DMS153 (cell line): ENCODE data around the gene MAST4.

Experiments used
- DNase-seq: peaks from one replicate; lab custom pipeline; 2025; lab: John Stamatoyannopoulos, UW

Gene MAST4

DNA sequence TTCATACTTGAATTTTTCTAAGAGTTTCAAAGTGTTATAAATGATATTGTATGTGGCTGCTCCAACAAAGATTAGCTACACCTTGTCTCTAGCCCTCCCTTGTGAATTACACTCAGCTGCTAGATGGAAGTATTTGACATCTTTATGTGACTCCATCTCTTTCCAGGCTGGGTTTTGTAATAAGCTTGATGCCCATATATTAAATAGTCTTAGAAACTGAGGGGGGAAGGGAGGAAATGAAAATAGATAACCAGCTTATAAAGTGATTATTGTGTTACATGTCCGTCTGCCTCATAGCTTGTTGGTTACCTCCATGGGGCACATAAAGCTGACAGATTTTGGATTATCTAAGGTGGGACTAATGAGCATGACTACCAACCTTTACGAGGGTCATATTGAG, 537.0 kb downstream of the MAST4 start:
- no peak for DNase-seq

DNA sequence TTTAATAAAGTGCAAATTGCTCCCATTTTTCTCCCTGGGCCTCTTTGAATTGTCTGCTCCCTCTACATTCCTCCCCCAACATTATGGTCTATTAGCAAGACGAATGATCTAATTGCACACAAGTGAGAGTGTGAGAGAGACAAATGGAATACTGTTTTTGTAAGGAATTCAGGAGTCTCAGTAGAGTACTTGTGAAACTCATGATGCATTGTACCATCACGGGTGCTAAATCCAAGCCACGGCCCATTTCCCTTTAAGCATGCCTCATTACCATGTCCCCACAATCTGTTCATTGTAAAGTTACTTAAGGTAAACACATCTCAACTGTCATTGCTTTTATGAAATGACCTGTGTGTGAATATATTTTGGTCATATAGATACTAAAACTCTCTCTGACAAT, 537.6 kb downstream of the MAST4 start:
- no peak for DNase-seq

DNA sequence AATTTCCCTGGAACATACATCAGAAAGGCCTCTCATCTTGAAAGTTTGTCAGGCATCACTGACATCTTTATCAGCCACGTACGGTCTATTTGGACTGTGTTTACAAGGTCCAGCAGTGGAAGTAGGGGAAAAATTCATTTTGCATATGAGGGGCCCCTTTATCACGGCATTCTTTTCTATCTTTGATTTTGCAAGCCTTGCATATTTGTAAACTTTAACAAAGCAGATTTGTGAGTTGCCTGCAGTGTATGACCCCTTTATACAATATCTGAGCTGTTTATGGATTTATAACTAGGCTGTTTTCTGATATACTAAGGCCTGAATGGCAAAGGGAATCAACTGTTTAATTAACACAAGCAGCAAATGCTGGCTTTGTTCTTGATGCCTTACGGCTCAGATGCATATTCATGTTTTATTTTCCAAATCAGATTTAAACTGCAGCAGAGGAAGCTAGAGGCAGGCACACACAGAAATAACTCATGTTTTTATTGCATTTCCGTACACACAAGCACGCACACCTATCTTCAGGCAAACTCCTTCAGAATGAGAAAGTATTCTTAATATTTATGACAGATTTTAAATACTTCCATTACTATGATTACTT, 539.3 kb downstream of the MAST4 start:
- no peak for DNase-seq

DNA sequence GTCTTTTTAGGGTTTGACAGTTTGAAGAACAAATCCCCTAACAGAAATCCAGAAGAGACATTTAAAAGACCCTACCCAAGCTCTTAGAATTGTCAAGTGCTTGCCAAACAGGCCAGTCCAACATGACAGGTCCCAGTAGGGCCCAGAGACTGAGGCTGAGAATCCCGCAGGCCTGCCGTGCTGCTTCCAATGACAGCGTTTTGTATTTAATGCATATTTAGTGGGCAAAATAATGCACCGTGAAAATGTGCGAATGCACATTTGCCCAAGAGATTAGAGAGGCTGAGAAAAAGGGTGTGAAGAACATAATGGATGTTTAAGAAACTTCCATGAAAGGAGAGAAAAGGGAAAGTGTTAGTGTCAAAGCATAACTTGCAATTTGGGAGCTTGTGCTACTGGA, 542.8 kb downstream of the MAST4 start:
- no peak for DNase-seq

DNA sequence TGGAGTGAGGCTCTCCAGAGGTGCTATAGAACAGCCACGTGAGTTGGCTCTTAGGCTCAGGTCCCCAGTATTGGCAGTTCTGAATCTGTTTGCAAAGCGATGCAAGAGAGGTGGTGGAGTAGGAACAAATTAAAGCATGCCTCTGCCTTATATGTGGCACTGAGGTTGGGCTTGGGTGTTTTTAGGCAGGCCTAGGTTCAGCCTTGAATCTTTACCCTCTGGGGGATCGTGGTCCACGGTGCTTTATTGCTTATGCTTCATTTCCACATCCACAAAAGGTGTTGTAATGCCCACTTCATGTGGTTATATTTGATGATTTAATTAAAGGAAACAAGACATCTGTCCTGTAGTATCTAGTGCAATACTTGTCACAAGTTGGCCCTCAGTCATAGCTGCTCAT, 544.2 kb downstream of the MAST4 start:
- no peak for DNase-seq

DNA sequence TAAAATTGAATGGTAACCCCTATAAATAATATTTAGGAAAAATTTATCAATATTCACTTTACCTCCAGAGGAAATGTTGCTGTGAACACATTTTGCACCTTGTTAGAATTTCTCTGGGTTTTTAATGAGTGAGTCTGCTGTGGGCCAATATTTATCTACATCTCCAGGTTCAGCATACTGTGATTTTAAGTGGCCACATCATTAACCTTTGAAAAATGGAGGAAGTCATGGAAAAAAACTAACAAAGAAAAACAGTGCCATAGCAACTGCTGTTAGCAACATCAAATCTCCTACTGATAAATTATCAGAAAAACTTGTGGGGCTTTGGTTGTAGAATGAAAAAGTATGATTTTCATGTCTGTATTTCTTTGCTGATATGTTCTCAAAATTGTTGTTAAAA, 545.5 kb downstream of the MAST4 start:
- DNase-seq = peak; percentile 63

DNA sequence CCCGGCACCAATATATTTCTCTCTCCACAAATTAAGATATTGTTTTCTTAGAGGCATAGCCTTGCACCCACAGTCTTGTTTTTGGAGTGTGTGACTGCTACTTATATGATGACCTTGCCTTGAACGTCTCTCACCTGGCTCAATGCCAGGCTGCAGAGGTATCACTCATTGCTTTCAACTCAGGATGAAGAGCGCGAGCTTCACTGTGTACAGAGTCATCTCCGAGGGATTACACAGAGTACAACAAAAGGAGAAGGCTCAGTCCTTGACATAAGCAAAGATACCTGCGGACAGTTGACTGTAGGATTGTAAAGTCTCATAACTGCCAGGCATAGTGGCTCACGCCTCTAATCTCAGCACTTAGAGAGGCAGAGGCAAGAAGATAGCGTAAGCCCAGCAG, 546.6 kb downstream of the MAST4 start:
- peak; percentile 35 for DNase-seq

DNA sequence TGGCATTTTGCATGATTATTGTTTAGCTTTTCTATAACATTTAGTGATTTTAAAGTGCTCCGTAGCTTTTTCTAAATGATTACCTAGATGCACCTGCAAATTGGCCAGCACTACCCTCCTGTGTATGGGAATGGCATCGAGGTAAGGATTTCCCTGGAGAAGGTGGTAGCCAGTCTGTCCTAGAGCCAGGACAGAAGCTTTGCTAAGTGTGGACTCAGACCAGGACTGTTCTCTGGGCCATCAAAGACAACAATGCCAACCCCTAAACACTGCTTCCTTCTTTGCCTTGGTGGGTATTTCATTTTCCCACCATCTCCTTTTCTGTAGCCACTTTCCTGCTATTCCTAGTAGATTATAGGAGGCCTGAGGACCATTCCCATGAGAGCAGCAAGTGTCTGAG, 547.4 kb downstream of the MAST4 start:
- DNase-seq = no peak

DNA sequence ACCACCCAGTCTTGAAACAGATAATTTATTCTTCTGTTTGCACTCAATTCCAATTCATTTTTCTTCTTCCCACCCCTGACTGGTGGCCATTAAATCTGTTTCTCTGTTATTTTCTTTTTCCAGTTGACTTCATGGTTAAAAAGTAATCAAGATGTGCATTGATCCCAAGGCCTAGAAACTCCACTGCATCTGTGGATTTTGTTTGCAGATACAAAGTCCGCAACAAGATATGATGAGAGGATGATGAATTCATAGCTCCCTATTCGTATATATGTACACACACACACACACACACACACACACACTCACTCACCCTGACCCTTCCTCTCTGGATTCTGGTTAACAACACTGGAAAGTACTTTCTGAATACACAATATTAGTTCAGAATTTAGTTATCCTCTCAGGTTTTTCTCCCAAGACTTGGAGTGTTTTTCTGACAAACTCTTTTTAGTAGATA, 548.0 kb downstream of the MAST4 start:
- no peak for DNase-seq

DNA sequence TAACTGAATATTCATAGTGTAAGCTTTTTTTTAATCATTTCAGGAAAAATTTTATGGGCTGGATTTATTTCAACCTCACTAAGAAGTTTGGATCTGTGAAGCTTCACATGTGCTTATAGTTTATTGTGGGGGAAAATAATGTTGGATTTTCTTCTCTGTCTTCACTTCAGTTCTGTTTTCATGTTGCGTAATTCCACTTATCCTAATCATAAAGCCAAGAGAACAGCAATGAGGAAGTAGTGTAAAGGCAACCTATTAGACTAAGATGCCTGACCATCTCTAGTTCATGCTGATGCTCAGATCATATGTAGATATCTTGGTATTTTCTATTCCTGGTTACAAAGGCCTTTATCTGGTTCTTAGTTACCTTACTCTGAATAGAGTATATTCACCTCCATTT, 550.4 kb downstream of the MAST4 start:
- DNase-seq = no peak

DNA sequence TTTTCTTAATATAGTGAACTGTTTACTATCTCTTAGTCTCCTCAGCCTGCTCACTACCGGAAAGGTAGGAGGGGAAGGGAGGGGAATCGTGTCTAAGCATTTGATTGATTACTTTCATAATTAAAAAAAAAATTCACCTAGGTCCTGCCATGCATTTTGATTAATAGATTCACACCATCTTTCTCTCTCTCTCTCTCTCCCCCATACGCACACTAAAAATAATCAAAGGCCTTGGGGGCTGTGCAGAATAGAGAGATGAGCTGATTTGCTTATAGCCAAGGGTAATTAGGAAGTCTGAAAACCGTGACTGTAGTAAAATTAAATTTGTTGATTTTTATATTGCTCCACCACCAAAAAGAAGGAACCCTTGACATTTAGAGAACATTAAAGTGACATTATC, 550.8 kb downstream of the MAST4 start:
- no peak for DNase-seq

DNA sequence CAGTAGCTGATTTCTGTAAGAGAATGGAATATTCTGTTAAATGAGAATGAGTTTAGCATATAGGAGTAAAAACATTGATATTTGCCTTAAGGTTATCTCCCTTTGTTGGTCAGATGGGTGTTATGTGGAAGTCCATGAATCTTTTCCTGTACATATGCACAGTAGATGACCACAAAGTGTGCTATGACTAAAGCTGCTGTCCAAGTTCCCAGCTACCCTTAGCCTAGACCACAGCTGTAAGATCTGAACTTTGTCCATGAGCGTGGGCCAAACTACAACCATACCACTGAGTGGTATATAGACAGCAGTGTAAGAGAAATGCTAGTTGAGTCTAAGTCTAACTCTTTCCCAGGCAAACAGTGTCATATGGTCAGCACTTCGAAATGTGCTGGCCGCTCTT, 551.6 kb downstream of the MAST4 start:
- DNase-seq = no peak

DNA sequence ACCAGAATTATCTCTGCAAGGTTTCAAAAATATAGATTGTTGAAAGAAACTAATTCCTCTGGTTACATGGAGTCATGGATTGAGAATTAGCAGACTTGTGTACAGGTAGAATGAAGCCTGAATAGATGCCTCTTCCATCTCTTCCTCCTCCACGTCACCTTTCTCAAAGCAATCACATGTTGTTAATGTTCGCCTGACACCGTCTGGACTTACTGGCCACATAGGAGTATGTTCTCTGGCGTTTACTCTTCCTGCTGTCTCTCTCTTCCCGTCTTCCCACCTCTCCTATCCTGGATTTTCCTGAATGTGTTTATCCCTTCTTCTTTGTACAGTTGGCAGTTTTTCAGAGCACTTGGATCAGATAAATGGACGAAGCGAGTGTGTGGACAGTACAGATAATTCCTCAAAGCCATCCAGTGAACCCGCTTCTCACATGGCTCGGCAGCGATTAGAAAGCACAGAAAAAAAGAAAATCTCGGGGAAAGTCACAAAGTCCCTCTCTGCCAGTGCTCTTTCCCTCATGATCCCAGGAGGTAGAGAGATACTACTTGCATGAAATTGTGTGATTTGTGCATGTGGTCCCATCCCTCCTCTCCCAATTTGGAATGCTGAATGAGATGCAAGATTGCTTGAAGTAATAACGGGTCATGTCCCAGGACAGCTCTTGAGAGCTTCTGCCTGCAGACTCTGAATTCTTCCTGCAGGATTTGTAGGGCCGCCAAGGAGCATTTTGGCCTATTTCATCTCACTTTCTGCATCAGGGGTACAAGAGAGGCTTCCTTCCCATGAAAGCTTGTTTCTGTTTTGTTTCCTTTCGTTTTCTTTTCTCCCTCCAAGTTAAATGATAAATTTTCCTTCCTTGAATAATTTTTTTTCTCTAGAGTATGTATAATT, 553.1 kb downstream of the MAST4 start:
- DNase-seq = no peak

DNA sequence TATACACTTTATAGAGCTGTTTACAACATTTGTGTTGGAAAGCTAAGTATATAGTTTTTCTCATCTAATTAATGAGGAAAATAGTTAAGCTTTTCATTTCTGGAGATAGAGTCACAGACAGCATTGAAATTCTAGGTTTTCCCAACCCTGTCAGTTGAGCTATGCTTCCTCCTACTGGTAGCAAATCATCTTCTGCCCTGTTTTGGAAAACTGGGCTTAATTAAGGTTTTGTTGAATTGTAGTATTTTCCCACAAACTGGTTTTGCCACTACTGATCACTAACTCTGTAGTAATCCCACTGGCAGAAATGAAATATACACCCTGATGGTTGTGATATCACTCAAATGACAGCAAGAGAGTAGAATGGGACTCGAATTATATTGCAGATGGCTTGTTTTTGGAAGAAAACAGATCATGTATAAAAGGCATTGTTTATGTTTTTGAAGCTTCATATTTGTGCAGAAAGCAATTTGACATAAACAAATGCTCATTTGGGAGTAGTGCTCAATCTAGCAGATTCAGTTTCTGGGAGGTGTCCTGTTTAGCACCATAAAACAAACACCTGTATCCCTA, 553.8 kb downstream of the MAST4 start:
- DNase-seq = no peak

DNA sequence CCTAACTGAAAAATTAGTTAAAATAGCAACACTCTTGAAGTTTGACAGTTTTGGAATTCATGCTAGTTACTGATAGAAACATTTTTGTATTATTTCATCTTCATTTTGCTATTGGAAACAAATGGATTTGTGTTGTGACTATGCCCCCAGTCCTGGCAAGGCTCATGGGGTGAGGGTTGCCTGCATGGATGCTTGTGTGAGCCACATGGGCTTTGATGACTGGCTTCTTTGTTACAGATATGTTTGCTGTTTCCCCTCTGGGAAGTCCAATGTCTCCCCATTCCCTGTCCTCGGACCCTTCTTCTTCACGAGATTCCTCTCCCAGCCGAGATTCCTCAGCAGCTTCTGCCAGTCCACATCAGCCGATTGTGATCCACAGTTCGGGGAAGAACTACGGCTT, 556.2 kb downstream of the MAST4 start:
- no peak for DNase-seq

DNA sequence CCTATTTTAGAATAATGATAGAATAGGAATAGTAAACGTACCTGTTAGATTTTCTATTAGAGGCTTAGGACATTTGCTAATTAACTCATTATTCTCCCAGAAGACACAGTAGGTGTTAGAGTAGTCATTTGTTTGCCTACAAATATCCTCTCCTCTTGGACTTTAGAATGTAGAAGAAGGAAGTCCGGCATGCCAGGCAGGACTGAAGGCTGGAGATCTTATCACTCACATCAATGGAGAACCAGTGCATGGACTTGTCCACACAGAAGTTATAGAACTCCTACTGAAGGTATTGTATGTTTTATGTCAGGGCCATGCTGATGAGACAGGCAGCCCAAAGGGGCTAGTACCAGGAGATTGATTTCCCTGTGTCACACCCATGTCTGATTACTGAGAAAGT, 557.1 kb downstream of the MAST4 start:
- DNase-seq = no peak

DNA sequence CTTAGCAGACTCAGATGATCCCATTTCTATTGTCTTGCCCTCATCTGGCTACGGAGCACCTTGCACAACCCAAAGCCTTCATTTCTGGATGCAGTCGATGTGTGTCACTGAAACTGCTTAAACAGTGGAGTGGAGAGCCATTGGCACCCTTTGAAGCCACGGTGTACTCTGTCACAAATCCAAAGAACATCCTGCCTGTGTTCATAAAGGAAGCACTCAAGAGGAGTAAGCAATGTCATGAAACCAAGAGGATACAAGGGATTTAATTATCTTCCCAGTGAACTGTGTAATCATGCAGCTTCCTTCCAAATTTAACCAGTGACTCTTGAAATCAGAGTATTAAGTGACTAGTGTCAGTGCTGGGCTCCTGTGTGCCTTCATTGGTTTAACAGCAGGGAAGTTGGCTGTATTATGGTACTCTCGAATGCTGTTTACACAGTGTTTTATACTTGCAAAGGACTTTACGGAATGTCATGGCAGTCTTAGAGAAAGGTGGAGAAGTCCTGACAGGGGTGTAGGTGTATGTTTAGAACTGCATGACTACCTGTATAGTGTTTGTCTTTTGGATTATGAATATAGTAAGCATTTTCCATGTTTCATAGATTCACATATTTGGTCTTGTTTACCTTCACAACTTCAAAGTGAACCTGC, 558.5 kb downstream of the MAST4 start:
- DNase-seq = no peak

DNA sequence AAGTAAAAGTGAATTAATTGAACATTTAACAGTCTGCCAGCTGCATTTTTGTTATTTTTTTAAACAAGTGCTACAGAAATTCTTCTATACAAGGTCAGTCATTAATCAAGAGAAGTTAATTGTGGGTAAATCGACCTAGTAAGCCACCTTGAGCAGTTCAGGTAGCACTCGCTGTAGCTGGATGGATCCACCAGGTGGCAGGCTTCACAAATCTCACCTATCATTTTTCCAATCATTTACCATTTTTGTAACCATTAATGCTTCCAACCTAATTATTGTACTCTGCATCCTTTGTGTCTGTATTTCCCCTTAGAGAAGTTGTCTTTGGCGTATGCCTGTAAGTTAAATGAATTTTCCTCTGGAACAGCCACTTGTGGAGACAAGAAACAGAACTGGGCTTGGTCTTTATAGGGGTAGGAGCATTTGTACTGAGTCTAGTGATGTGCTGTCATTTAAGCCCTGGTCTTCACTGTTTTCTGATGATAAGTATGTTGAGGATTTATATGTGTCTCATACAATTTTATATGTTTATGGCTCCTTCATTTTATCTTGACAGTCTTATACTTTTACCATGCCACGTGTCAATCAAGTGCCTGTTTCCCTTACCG, 560.9 kb downstream of the MAST4 start:
- DNase-seq = no peak

DNA sequence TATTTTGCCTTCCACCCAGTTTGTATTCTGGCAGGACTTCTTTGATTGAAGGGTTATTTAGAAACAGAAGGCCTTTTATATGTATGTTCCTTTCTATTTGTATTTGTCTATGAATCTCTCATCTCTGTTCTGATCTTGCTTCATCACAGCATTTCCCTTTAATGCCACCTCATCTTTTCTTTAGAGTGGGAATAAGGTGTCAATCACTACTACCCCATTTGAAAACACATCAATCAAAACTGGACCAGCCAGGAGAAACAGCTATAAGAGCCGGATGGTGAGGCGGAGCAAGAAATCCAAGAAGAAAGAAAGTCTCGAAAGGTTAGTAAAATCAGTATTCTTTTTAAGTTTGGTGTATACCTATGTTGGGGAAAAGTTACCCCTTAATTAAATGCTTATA, 564.1 kb downstream of the MAST4 start:
- DNase-seq = no peak

DNA sequence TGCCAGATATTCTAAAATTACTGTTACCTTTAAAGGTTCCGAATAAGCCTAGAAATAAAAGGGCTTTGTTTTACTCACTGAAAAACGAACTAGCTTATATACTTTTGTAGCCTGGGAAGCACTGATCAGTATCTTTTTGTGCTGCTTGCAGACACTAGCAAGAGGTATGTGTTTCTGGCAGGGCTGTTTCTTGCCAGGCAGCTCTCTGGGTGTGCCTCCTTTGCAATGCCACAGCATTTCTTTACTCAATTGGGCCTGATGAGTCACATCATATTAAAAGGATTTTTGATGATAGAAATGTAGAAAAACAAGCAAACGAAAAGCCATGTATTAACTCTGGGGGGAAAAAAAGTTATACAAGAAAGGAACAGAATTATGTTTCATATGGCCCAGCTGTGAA, 564.8 kb downstream of the MAST4 start:
- DNase-seq = no peak

DNA sequence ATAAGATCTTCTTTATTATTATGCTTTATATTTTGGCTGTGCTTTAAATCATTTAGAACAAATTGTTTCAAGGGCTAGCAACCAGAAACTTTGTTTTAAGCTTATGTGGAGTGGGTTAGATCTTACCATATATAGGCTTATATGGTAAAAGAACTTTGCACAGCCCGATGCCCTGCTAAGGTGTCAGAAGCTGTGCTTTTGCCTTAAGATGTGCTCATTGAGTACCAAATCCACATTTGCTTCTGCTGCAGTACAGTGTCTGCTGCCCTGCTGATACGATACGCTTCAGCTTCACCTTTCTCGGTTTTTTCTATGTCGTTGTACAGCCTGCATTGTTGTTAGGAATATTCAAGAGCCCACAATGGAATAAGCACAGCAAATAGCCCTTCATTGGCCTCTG, 565.6 kb downstream of the MAST4 start:
- DNase-seq = no peak

DNA sequence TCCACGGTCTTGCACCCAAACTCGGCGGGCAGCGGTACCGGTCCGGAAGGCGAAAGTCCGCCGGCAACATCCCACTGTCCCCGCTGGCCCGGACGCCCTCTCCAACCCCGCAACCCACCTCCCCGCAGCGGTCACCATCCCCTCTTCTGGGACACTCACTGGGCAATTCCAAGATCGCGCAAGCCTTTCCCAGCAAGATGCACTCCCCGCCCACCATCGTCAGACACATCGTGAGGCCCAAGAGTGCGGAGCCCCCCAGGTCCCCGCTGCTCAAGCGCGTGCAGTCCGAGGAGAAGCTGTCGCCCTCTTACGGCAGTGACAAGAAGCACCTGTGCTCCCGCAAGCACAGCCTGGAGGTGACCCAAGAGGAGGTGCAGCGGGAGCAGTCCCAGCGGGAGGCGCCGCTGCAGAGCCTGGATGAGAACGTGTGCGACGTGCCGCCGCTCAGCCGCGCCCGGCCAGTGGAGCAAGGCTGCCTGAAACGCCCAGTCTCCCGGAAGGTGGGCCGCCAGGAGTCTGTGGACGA, 567.1 kb downstream of the MAST4 start:
- DNase-seq = no peak
